Thyroid gland (tissue), 4 donors: ENCODE data around the gene HPGDS. TPM values are rescaled to one million over a fixed set of nuclear protein-coding genes. Genes with fewer than 3 reads are reported as not detected.

Source experiments
- DNase-seq, 2 donors: peaks; one replicate each; pipeline ENCODE4 v3.0.0-alpha.2; 2019
- H3K27ac ChIP-seq, 3 donors: fragments of 200-600 bp; sonication (generic); 1 replicate in 2 of 3; 2 replicates in 1 of 3; pipeline ENCODE4 v1.5.1; 2016 to 2019; ENCODE audit warnings: mild to moderate bottlenecking in 1 of 3, moderate library complexity in 1 of 3
- H3K27me3 ChIP-seq: fragments of 200-600 bp; sonication (generic); one replicate; pipeline ENCODE4 v1.5.1; 2019
- H3K36me3 ChIP-seq, 2 donors: fragments of 200-600 bp; sonication (generic); one replicate each; pipeline ENCODE4 v1.5.1; 2016 to 2019
- H3K4me1 ChIP-seq, 2 donors: fragments of 200-600 bp; sonication (generic); one replicate each; pipeline ENCODE4 v1.5.1; 2017 to 2019
- H3K4me3 ChIP-seq, 3 donors: fragments of 200-600 bp; sonication (generic); replicated peaks in 1 of 3; 1 replicate in 2 of 3; 2 replicates in 1 of 3; pipeline ENCODE4 v1.5.1; 2016; ENCODE audit warnings: mild to moderate bottlenecking in 1 of 3
- H3K9me3 ChIP-seq: fragments of 200-600 bp; sonication (generic); one replicate; pipeline ENCODE4 v1.5.1; 2017
- POLR2A ChIP-seq, 2 donors: fragments of 450-650 bp; IDR thresholded peaks; one replicate each; pipeline ENCODE4 v1.6.1; 2017; ENCODE audit warnings: antibody characterized with exemption in 2 of 2, mild to moderate bottlenecking in 2 of 2, moderate library complexity in 1 of 2
- WGBS, 2 donors: methylation state at CpG; one replicate each; pipeline ENCODE4 v1.1.5; 2017; 5-methylcytosine and 5-hydroxymethylcytosine counted together
- intact Hi-C: fragments of 100-400 bp; cut with DNase I; formaldehyde crosslinking; loops from one replicate; pipeline ENCODE4 v1.15.1; 2023
- total RNA-seq, 4 donors: library from RNA; depleted of rRNA; stranded (reverse); fragments of >200 nt; gene quantifications; one replicate each; pipeline ENCODE4 v1.2.3, GENCODE V29; 2016
- TF ChIP-seq, protein P1 (sequence below), 6 experiments: fragments of 200-600 bp in 3 of 6; fragments of 450-650 bp in 3 of 6; sonication (generic) in 3 of 6; IDR thresholded peaks; one replicate each; pipeline ENCODE4 v1.5.1; 2016 to 2019; ENCODE audit warnings: antibody characterized with exemption in 6 of 6, mild to moderate bottlenecking in 2 of 6, inconsistent platforms in 1 of 6, moderate library complexity in 1 of 6

HPGDS gene
- total RNA-seq, 4 donors from 2014 or later, result 0.67 TPM; not detected in 3

GRCh38 chr4:94365304-94365703, 22.7 kb upstream of the HPGDS start:
- 86 to 87% methylated on average over 1 of the region's 1 CpG for WGBS, 2 donors
- intact Hi-C loops, result no loop called here
- no peaks in the 10 kb centered on the region for H3K27me3 ChIP-seq
- H3K4me1 ChIP-seq, result no peaks in the 10 kb centered on the region
- no peaks in the 10 kb centered on the region for H3K36me3 ChIP-seq
- TF ChIP-seq, protein P1, sequence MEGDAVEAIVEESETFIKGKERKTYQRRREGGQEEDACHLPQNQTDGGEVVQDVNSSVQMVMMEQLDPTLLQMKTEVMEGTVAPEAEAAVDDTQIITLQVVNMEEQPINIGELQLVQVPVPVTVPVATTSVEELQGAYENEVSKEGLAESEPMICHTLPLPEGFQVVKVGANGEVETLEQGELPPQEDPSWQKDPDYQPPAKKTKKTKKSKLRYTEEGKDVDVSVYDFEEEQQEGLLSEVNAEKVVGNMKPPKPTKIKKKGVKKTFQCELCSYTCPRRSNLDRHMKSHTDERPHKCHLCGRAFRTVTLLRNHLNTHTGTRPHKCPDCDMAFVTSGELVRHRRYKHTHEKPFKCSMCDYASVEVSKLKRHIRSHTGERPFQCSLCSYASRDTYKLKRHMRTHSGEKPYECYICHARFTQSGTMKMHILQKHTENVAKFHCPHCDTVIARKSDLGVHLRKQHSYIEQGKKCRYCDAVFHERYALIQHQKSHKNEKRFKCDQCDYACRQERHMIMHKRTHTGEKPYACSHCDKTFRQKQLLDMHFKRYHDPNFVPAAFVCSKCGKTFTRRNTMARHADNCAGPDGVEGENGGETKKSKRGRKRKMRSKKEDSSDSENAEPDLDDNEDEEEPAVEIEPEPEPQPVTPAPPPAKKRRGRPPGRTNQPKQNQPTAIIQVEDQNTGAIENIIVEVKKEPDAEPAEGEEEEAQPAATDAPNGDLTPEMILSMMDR (IDR thresholded peaks at IDR 0.05), result no peak
- TF ChIP-seq POLR2A (IDR thresholded peaks at IDR 0.05), result no peak
- no peak overlapping the region for H3K27ac ChIP-seq
- no peak for DNase-seq
- H3K9me3 ChIP-seq, result no peaks in the 10 kb centered on the region
- H3K4me3 ChIP-seq, result no peak overlapping the region

DNA sequence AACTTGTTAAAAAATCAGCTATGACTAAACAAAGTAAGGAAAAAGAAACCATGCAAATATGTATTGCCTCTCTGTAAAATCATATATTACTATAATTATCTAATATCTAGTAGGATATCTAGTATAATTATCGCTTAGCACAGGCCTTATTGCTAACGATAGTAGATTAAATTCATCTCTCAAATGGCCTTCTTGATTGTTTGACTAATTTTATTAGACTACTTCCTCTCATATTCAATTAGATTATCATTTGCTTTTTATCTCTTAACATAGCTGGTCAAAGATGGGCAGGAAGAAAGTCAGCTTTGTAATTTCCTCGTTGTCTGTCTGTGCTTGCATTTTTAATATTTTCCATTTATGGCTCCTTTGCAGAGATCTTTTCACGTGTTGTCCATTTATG, 21.9 kb upstream of the HPGDS start:
- intact Hi-C loops, result no loop called here
- Histone ChIP-seq H3K9me3 (no peaks in the 10 kb centered on the region), H3K36me3 (no peaks in the 10 kb centered on the region), H3K27ac (no peak overlapping the region), H3K4me3 (no peak overlapping the region), H3K4me1 (no peaks in the 10 kb centered on the region), H3K27me3 (no peaks in the 10 kb centered on the region)
- 72 to 87% methylated on average over 4 of the region's 4 CpGs for WGBS, 2 donors
- no peak for DNase-seq
- TF ChIP-seq POLR2A (IDR thresholded peaks at IDR 0.05), result no peak
- TF ChIP-seq, protein P1 (IDR thresholded peaks at IDR 0.05), result no peak

- Histone ChIP-seq H3K27me3 (no peaks in the 10 kb centered on the region), H3K4me3 (no peak overlapping the region), H3K4me1 (no peaks in the 10 kb centered on the region), H3K36me3 (no peaks in the 10 kb centered on the region), H3K27ac (no peak overlapping the region), H3K9me3 (no peaks in the 10 kb centered on the region)
- TF ChIP-seq POLR2A (IDR thresholded peaks at IDR 0.05), result no peak
- TF ChIP-seq, protein P1 (IDR thresholded peaks at IDR 0.05), result no peak
- intact Hi-C loops, result no loop called here
- no peak for DNase-seq
- 87 to 90% methylated on average over 4 of the region's 4 CpGs for WGBS, 2 donors
These were observed 20.6 kb upstream of the HPGDS start for GRCh38 chr4:94363136-94363655.

GRCh38 chr4:94359838-94360237, 17.2 kb upstream of the HPGDS start:
- H3K9me3 ChIP-seq, result no peaks in the 10 kb centered on the region
- TF ChIP-seq, protein P1 (IDR thresholded peaks at IDR 0.05), result no peak
- no peak for TF ChIP-seq POLR2A (IDR thresholded peaks at IDR 0.05)
- no peak overlapping the region for H3K4me3 ChIP-seq
- no peak overlapping the region for H3K27ac ChIP-seq
- no peaks in the 10 kb centered on the region for H3K36me3 ChIP-seq
- H3K27me3 ChIP-seq, result no peaks in the 10 kb centered on the region
- no peak for DNase-seq
- intact Hi-C loops, result no loop called here
- H3K4me1 ChIP-seq, result no peaks in the 10 kb centered on the region
- WGBS, 2 donors, result 64 to 74% methylated on average over 4 of the region's 4 CpGs

- H3K9me3 ChIP-seq, result no peaks in the 10 kb centered on the region
- no peaks in the 10 kb centered on the region for H3K27me3 ChIP-seq
- TF ChIP-seq, protein P1 (IDR thresholded peaks at IDR 0.05), result no peak
- no peak for TF ChIP-seq POLR2A (IDR thresholded peaks at IDR 0.05)
- no peaks in the 10 kb centered on the region for H3K4me1 ChIP-seq
- intact Hi-C loops, result no loop called here
- no peaks in the 10 kb centered on the region for H3K36me3 ChIP-seq
- no peak overlapping the region for H3K4me3 ChIP-seq
- H3K27ac ChIP-seq, result no peak overlapping the region
- no peak for DNase-seq
- 91 to 94% methylated on average over 2 of the region's 2 CpGs for WGBS, 2 donors
These were observed 16.6 kb upstream of the HPGDS start for GRCh38 chr4:94359221-94359620.
